Breast epithelium (tissue), 4 donors: ENCODE results near the gene PITX2. TPM values are rescaled to one million over a fixed set of nuclear protein-coding genes. Genes with fewer than 3 reads are reported as not detected.

ENCODE experiments used
- DNase-seq, 2 donors: peaks; one replicate each; pipeline ENCODE4 v3.0.0-alpha.2; 2019; ENCODE audit warnings: low spot score in 2 of 2
- H3K27ac ChIP-seq, 2 donors: fragments of 200-600 bp; sonication (generic) in 1 of 2; one replicate each; pipeline ENCODE4 v1.5.1; 2016 to 2019; ENCODE audit warnings: mild to moderate bottlenecking in 1 of 2
- H3K27me3 ChIP-seq, 2 donors: fragments of 200-600 bp; sonication (generic) in 1 of 2; one replicate each; pipeline versions ENCODE4 v1.5.1 to v1.6.0; 2017 to 2019; ENCODE audit warnings: control low read depth in 1 of 2, mild to moderate bottlenecking in 1 of 2
- H3K36me3 ChIP-seq: fragments of 200-600 bp; one replicate; pipeline ENCODE4 v1.5.1; 2019
- H3K4me1 ChIP-seq, 2 donors: fragments of 200-600 bp; sonication (generic); one replicate each; pipeline ENCODE4 v1.5.1; 2016 to 2019; ENCODE audit warnings: control low read depth in 1 of 2
- H3K4me3 ChIP-seq, 3 donors: fragments of 200-600 bp; sonication (generic); 1 replicate in 2 of 3; 2 replicates in 1 of 3; pipeline ENCODE4 v1.5.1; 2016 to 2019; ENCODE audit warnings: mild to moderate bottlenecking in 3 of 3, moderate library complexity in 2 of 3
- H3K9me3 ChIP-seq, 2 donors: fragments of 200-600 bp; sonication (generic) in 1 of 2; one replicate each; pipeline ENCODE4 v1.5.1; 2016 to 2019; ENCODE audit warnings: control low read depth in 1 of 2
- CTCF ChIP-seq, 3 donors: fragments of 450-650 bp; IDR thresholded peaks; one replicate each; pipeline ENCODE4 v1.5.1; 2016 to 2017; ENCODE audit warnings: antibody characterized with exemption in 3 of 3, mild to moderate bottlenecking in 3 of 3, moderate library complexity in 3 of 3
- POLR2A ChIP-seq: fragments of 450-650 bp; IDR thresholded peaks from one replicate; pipeline ENCODE4 v1.6.1; 2016; ENCODE audit warnings: antibody characterized with exemption, mild to moderate bottlenecking, moderate library complexity
- POLR2AphosphoS5 ChIP-seq, 3 donors: sonication (generic); formaldehyde crosslinking; IDR thresholded peaks; one replicate each; pipeline ENCODE4 v1.6.1; 2017; ENCODE audit warnings: antibody characterized with exemption in 3 of 3
- intact Hi-C: fragments of 100-400 bp; cut with DNase I; formaldehyde crosslinking; loops from one replicate; pipeline ENCODE4 v1.15.1; 2023; ENCODE audit warnings: low total_unique reads
- total RNA-seq, 3 donors: library from RNA; depleted of rRNA; stranded (reverse); fragments of >200 nt; gene quantifications; one replicate each; pipeline ENCODE4 v1.1.0, GENCODE V29; 2016

Gene PITX2
- total RNA-seq, 3 donors from 2014 or later = 0.33 to 2.6 TPM; not detected in 1

- no peak for DNase-seq
- H3K9me3 ChIP-seq = no peaks in the 10 kb centered on the region
- no peaks in the 10 kb centered on the region for H3K36me3 ChIP-seq
- H3K27me3 ChIP-seq = peaks cover 0 to 15% of the 10 kb centered on the region in 2 donors
- H3K4me3 ChIP-seq = no peak overlapping the region
- H3K27ac ChIP-seq = no peak overlapping the region
- TF ChIP-seq POLR2AphosphoS5 (IDR thresholded peaks at IDR 0.05) = no peak
- no peak for TF ChIP-seq CTCF (IDR thresholded peaks at IDR 0.05)
- no peak for TF ChIP-seq POLR2A
- H3K4me1 ChIP-seq = no peaks in the 10 kb centered on the region
- intact Hi-C loops = no loop called here
These were observed 30.7 kb upstream of the PITX2 start for GRCh38 chr4:110653321-110654253.

- H3K36me3 ChIP-seq = no peaks in the 10 kb centered on the region
- H3K4me3 ChIP-seq = no peak overlapping the region
- no peak for DNase-seq
- no peak for TF ChIP-seq CTCF (IDR thresholded peaks at IDR 0.05)
- TF ChIP-seq POLR2A = no peak
- H3K4me1 ChIP-seq = no peaks in the 10 kb centered on the region
- peaks cover 0 to 55% of the 10 kb centered on the region in 2 donors for H3K27me3 ChIP-seq
- intact Hi-C loops = no loop called here
- H3K27ac ChIP-seq = no peak overlapping the region
- no peaks in the 10 kb centered on the region for H3K9me3 ChIP-seq
These were observed 21.1 kb upstream of the PITX2 start for GRCh38 chr4:110644008-110644407.

GRCh38 chr4:110643096-110643495 lies 20.2 kb upstream of the PITX2 start:
- Histone ChIP-seq H3K27ac (no peak overlapping the region), H3K36me3 (no peaks in the 10 kb centered on the region), H3K27me3 (peaks cover 0 to 64% of the 10 kb centered on the region in 2 donors), H3K4me3 (no peak overlapping the region), H3K4me1 (no peaks in the 10 kb centered on the region), H3K9me3 (no peaks in the 10 kb centered on the region)
- intact Hi-C loops = no loop called here
- TF ChIP-seq CTCF (IDR thresholded peaks at IDR 0.05) (no peak), POLR2A (no peak), POLR2AphosphoS5 (IDR thresholded peaks at IDR 0.05) (no peak)
- DNase-seq = no peak

GRCh38 chr4:110641218-110641617 lies 18.3 kb upstream of the PITX2 start:
- no peaks in the 10 kb centered on the region for H3K4me1 ChIP-seq
- intact Hi-C loops = no loop called here
- no peak for DNase-seq
- no peak overlapping the region for H3K4me3 ChIP-seq
- no peak overlapping the region for H3K27ac ChIP-seq
- TF ChIP-seq POLR2A (no peak), CTCF (IDR thresholded peaks at IDR 0.05) (no peak), POLR2AphosphoS5 (IDR thresholded peaks at IDR 0.05) (no peak)
- H3K27me3 ChIP-seq = peaks cover 0 to 83% of the 10 kb centered on the region in 2 donors
- H3K36me3 ChIP-seq = no peaks in the 10 kb centered on the region
- H3K9me3 ChIP-seq = no peaks in the 10 kb centered on the region

- Histone ChIP-seq H3K27me3 (peaks cover 0 to 84% of the 10 kb centered on the region in 2 donors), H3K27ac (no peak overlapping the region), H3K9me3 (no peaks in the 10 kb centered on the region), H3K4me3 (no peak overlapping the region), H3K36me3 (no peaks in the 10 kb centered on the region), H3K4me1 (no peaks in the 10 kb centered on the region)
- intact Hi-C loops = no loop called here
- no peak for DNase-seq
- TF ChIP-seq CTCF (IDR thresholded peaks at IDR 0.05) (no peak), POLR2AphosphoS5 (IDR thresholded peaks at IDR 0.05) (no peak), POLR2A (no peak)
These were observed 17.7 kb upstream of the PITX2 start for GRCh38 chr4:110640576-110640975.
